Measurements from ENCODE around the gene RTN4RL1.

GRCh38 chr17:1898872-1899271, 126.3 kb downstream of the RTN4RL1 start:
- TF ChIP-seq CTCF (IDR thresholded peaks at IDR 0.05): no peak
- TF ChIP-seq POLR2A (IDR thresholded peaks at IDR 0.05): no peak
